Activated B cell treated with CpG ODN at 0.5 μM for 24 hours (primary cell): ENCODE measurements around the gene PSD. TPM values are rescaled to one million over a fixed set of nuclear protein-coding genes. Genes with fewer than 3 reads are reported as not detected.

Experiments
- ATAC-seq: fragments of 200-7000 bp; cut with Tn5 transposase; one replicate; pipeline ENCODE4 v1.10.0; 2021; ENCODE audit warnings: low read depth, mild to moderate bottlenecking, moderate library complexity
- CTCF ChIA-PET: fragments of 350-600 bp; sonication (Branson Sonifier 250); formaldehyde crosslinking; loops from one replicate; lab custom pipeline; 2021; ENCODE audit warnings: antibody characterized with exemption; lab: Charles Lee
- POLR2A ChIA-PET: fragments of 350-600 bp; sonication (Branson Sonifier 250); formaldehyde crosslinking; loops from one replicate; lab custom pipeline; 2021; ENCODE audit warnings: antibody characterized with exemption; lab: Charles Lee
- DNase-seq: peaks from one replicate; pipeline ENCODE4 v3.0.0; 2022
- H3K27ac Mint-ChIP-seq: one replicate; pipeline ENCODE4 v1.8.0; 2020; ENCODE audit warnings: mixed read lengths
- H3K27me3 Mint-ChIP-seq: one replicate; pipeline ENCODE4 v1.8.0; 2021; ENCODE audit warnings: mixed read lengths
- H3K36me3 Mint-ChIP-seq: one replicate; pipeline ENCODE4 v1.8.0; 2021; ENCODE audit warnings: low read depth, mixed read lengths
- H3K4me1 Mint-ChIP-seq: one replicate; pipeline ENCODE4 v1.8.0; 2021; ENCODE audit warnings: mixed read lengths
- H3K4me3 Mint-ChIP-seq: one replicate; pipeline ENCODE4 v1.8.0; 2020; ENCODE audit warnings: mild to moderate bottlenecking, mixed read lengths
- H3K9me3 Mint-ChIP-seq: one replicate; pipeline ENCODE4 v1.8.0; 2020; ENCODE audit warnings: mixed read lengths
- CTCF ChIP-seq: fragments of 200-600 bp; IDR thresholded peaks from one replicate; pipeline ENCODE4 v1.8.0; 2022; ENCODE audit warnings: antibody characterized with exemption, mild to moderate bottlenecking
- intact Hi-C: fragments of 100-400 bp; cut with micrococcal nuclease; formaldehyde crosslinking; loops from one replicate; pipeline ENCODE4 v1.15.1; 2024
- total RNA-seq: library from RNA; stranded (reverse); gene quantifications from 2 replicates; pipeline ENCODE4 v1.2.3, GENCODE V29; 2022

The PSD gene
- total RNA-seq, 1 donor from 2014 or later: 1.5 TPM

- H3K27ac Mint-ChIP-seq: no peak overlapping the region
These were observed 41.7 kb downstream of the PSD start for GRCh38 chr10:102376901-102377300.

GRCh38 chr10:102375867-102376266 lies 42.7 kb downstream of the PSD start:
- DNase-seq (no peak), ATAC-seq (no peak)
- POLR2A ChIA-PET: interaction anchor here (1.6 kb wide), 1 partner anchor 23 kb away, joined by 7 read pairs; no protein-coding TSS in a partner anchor
- Mint-ChIP-seq H3K4me3 (no peak overlapping the region), H3K27me3 (no peaks in the 10 kb centered on the region), H3K4me1 (no peaks in the 10 kb centered on the region), H3K9me3 (no peaks in the 10 kb centered on the region), H3K36me3 (peaks cover 83% of the 10 kb centered on the region), H3K27ac (no peak overlapping the region)
- CTCF ChIA-PET: interaction anchor here (0.8 to 1.7 kb wide), 5 partner anchors 18 to 207 kb away, joined by 3 to 7 read pairs (median 4); no protein-coding TSS in a partner anchor
- no peak for TF ChIP-seq CTCF
- intact Hi-C loops: loop anchor here (1.0 kb wide), 1 partner anchor 103 kb away; no protein-coding TSS in a partner anchor

More at GRCh38 chr10:102376901-102377300, 41.7 kb downstream of the PSD start:
- TF ChIP-seq CTCF: no peak
- Mint-ChIP-seq H3K9me3 (no peaks in the 10 kb centered on the region), H3K4me1 (no peaks in the 10 kb centered on the region), H3K27me3 (no peaks in the 10 kb centered on the region), H3K4me3 (no peak overlapping the region), H3K36me3 (peaks cover 83% of the 10 kb centered on the region)
- intact Hi-C loops: no loop called here
- DNase-seq (no peak), ATAC-seq (no peak)
- CTCF ChIA-PET: interaction anchor here (1.7 kb wide), 1 partner anchor 25 kb away, joined by 7 read pairs; no protein-coding TSS in a partner anchor
- POLR2A ChIA-PET: no interaction called here

- ChIA-PET CTCF (interaction anchor here (0.7 to 1.7 kb wide), 7 partner anchors 18 to 207 kb away, joined by 3 to 7 read pairs (median 3); no protein-coding TSS in a partner anchor), POLR2A (interaction anchor here (0.7 to 1.6 kb wide), 3 partner anchors 20 to 28 kb away, joined by 3 to 7 read pairs (median 3); partner anchors contain the start of gene NFKB2)
- no peak overlapping the region for H3K4me3 Mint-ChIP-seq
- peak; percentile 66 for ATAC-seq
- H3K27me3 Mint-ChIP-seq: no peaks in the 10 kb centered on the region
- TF ChIP-seq CTCF: no peak
- no peak overlapping the region for H3K27ac Mint-ChIP-seq
- H3K4me1 Mint-ChIP-seq: no peaks in the 10 kb centered on the region
- peaks cover 83% of the 10 kb centered on the region for H3K36me3 Mint-ChIP-seq
- intact Hi-C loops: loop anchor here (1.0 kb wide), 1 partner anchor 104 kb away; no protein-coding TSS in a partner anchor
- no peak for DNase-seq
- H3K9me3 Mint-ChIP-seq: no peaks in the 10 kb centered on the region
These were observed 43.3 kb downstream of the PSD start for GRCh38 chr10:102375250-102375649.

GRCh38 chr10:102371295-102371694 lies 47.3 kb downstream of the PSD start:
- intact Hi-C loops: no loop called here
- Mint-ChIP-seq H3K27ac (no peak overlapping the region), H3K27me3 (no peaks in the 10 kb centered on the region), H3K36me3 (peaks cover 86% of the 10 kb centered on the region), H3K4me3 (no peak overlapping the region), H3K9me3 (no peaks in the 10 kb centered on the region), H3K4me1 (no peaks in the 10 kb centered on the region)
- no peak for TF ChIP-seq CTCF
- ATAC-seq: no peak
- no peak for DNase-seq
- CTCF ChIA-PET: interaction anchor here (0.7 to 1.1 kb wide), 2 partner anchors 19 to 142 kb away, joined by 3 read pairs; no protein-coding TSS in a partner anchor
- POLR2A ChIA-PET: interaction anchor here (0.7 kb wide), 1 partner anchor 53 kb away, joined by 4 read pairs; no protein-coding TSS in a partner anchor

- TF ChIP-seq CTCF: no peak
- Mint-ChIP-seq H3K27ac (no peak overlapping the region), H3K27me3 (no peaks in the 10 kb centered on the region), H3K4me1 (no peaks in the 10 kb centered on the region), H3K9me3 (no peaks in the 10 kb centered on the region), H3K36me3 (peaks cover 91% of the 10 kb centered on the region), H3K4me3 (no peak overlapping the region)
- intact Hi-C loops: no loop called here
- ChIA-PET POLR2A (interaction anchor here (1.3 kb wide), 1 partner anchor 26 kb away, joined by 4 read pairs; no protein-coding TSS in a partner anchor), CTCF (interaction anchor here (1.7 kb wide), 1 partner anchor 16 kb away, joined by 6 read pairs; no protein-coding TSS in a partner anchor)
- no peak for ATAC-seq
- DNase-seq: no peak
These were observed 50.5 kb downstream of the PSD start for GRCh38 chr10:102368077-102368476.
